Kidney epithelial cell (primary cell): ENCODE measurements around the gene SLC35E1. TPM values are rescaled to one million over a fixed set of nuclear protein-coding genes. Genes with fewer than 3 reads are reported as not detected.
"Not testable (repeated sequence)": the region's sequence is repeated elsewhere in the genome, so short reads cannot be mapped to it uniquely, and the experiment has no call there.

ENCODE experiments used
- DNase-seq: peaks from one replicate; pipeline ENCODE4 v3.0.0-alpha.2; 2010; ENCODE audit warnings: low read depth
- H3K27me3 ChIP-seq: 2 replicates; pipeline ENCODE4 v1.6.0; 2011; ENCODE audit warnings: low read length; ENCODE audit not compliant: control insufficient read depth, insufficient read depth
- H3K36me3 ChIP-seq: 2 replicates; pipeline ENCODE4 v1.5.1; 2011; ENCODE audit warnings: low read length; ENCODE audit not compliant: control insufficient read depth, insufficient read depth
- H3K4me3 ChIP-seq: 2 replicates; pipeline ENCODE4 v1.5.1; 2011; ENCODE audit warnings: low read depth, mild to moderate bottlenecking, control low read depth, low read length
- CTCF ChIP-seq: IDR thresholded peaks from 2 replicates; pipeline ENCODE4 v1.5.1; 2011; ENCODE audit warnings: mild to moderate bottlenecking, moderate library complexity, low read length, control low read depth, inconsistent platforms; ENCODE audit not compliant: insufficient read depth, poor library complexity, severe bottlenecking
- total RNA-seq: library from RNA; depleted of rRNA; stranded (reverse); fragments of >200 nt; gene quantifications from 2 replicates; pipeline ENCODE4 v1.2.3, GENCODE V29; 2015

SLC35E1 gene
- total RNA-seq, 1 donor from 2014 or later, result 60.9 TPM

GRCh38 chr19:16561382-16561781 lies 10.8 kb downstream of the SLC35E1 start:
- TF ChIP-seq CTCF, result no peak
- peaks cover 5% of the 10 kb centered on the region for H3K36me3 ChIP-seq
- H3K4me3 ChIP-seq, result no peak overlapping the region
- no peaks in the 10 kb centered on the region for H3K27me3 ChIP-seq
- no peak for DNase-seq

DNA sequence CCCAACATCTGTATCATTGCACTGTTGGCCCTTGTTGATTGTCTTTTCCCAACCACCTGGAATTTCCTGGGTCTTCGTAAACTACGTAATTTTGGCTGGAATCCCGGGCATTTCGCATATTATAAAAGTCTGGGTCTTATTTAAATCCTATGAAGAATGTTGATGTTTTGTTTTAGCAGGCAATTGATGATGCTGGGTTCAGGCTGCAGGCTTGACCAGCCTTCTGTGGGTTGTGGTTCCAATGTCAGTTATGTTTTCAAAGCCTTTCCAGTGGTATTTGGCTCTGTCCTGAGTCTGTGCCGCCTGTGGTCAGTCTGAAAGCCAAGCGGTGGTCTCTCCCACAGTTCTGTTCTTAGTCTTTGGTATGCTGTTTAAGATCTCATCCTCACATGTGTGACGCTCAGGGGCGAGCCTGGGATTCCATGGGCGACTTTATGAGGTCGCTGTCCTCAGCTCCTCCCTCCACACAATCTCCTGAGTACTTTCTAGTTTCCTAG lies 12.4 kb downstream of the SLC35E1 start:
- no peak for DNase-seq
- Histone ChIP-seq H3K36me3 (peaks cover 8% of the 10 kb centered on the region), H3K4me3 (no peak overlapping the region), H3K27me3 (no peaks in the 10 kb centered on the region)
- no peak for TF ChIP-seq CTCF

- Histone ChIP-seq H3K4me3 (no peak overlapping the region), H3K36me3 (peaks cover 2% of the 10 kb centered on the region), H3K27me3 (no peaks in the 10 kb centered on the region)
- DNase-seq, result no peak
- TF ChIP-seq CTCF, result no peak
These were observed 17.4 kb downstream of the SLC35E1 start for GRCh38 chr19:16554776-16555175.

DNA sequence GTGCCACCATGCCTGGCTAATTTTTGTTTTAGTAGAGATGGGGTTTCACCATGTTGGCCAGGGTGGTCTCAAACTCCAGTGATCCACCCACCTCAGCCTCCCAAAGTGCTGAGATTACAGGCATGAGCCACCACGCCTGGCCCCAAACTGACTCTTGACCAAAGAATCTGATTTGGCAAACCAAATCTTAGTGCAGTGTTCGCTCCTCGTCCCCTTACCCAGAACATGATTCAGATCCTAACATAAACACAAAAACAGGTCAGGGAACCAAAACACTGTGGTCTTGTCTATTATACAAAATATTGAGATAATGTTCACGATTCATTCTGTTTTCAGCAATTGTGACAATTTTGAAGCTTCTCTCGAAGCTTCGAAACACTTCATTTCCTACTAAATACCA lies 20.3 kb downstream of the SLC35E1 start:
- not testable (repeated sequence) for H3K4me3 ChIP-seq, DNase-seq, H3K27me3 ChIP-seq, H3K36me3 ChIP-seq

DNA sequence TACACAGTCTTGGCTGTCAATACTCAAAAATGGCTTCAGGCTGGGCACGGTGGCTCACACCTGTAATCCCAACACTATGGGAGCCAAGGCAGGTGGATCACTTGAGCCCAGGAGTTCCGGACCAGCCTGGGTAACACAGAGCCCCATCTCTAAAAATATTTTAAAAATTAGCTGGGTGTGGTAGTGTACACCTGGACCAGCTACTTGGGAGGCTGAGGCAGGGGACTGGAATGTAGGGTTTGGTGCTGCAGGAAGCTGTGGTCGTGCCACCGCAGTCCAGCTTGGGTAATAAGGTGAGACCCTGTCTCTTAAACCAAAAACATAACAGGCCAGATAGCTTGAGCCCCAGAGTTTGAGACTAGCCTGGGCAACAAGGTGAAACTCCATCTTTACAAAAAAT lies 23.3 kb downstream of the SLC35E1 start:
- no peak overlapping the region for H3K4me3 ChIP-seq
- DNase-seq, result no peak
- no peaks in the 10 kb centered on the region for H3K36me3 ChIP-seq
- TF ChIP-seq CTCF, result no peak
- H3K27me3 ChIP-seq, result no peaks in the 10 kb centered on the region

DNA sequence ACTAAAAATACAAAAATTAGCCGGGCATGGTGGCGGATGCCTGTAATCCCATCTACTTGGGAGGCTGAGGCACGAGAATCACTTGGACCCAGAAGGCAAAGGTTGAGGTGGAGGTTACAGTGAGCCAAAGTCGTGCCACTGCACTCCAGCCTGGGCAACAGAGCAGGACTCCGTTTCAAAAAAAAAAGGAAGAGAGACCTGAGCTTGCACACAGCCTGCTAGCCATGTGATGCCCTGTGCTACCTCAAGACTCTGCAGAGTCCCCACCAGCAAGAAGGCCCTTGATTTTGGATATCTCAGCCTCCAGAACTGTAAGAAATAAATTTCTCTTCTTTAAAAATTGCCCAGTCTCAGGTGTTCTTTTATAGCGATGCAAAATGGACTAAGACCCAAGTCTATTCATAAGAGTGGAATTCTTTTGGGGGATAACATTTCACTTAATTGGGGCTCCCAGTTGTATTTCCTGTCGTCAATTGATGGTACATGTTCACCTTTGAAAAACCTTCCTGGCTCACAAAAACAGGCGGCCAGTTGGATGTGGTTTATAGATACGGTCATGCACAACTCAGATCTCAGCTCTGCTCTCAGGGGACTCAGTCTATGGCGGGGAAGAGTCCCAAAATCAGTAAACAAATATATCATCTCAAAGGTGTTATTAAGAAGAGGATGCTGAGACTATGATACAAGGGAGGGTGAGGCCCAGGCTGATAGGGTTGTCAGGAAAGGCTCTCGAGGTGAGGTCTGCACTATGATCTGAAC lies 27.6 kb downstream of the SLC35E1 start:
- no peak for DNase-seq
- no peaks in the 10 kb centered on the region for H3K27me3 ChIP-seq
- TF ChIP-seq CTCF, result no peak
- H3K4me3 ChIP-seq, result no peak overlapping the region
- H3K36me3 ChIP-seq, result peaks cover 1% of the 10 kb centered on the region

DNA sequence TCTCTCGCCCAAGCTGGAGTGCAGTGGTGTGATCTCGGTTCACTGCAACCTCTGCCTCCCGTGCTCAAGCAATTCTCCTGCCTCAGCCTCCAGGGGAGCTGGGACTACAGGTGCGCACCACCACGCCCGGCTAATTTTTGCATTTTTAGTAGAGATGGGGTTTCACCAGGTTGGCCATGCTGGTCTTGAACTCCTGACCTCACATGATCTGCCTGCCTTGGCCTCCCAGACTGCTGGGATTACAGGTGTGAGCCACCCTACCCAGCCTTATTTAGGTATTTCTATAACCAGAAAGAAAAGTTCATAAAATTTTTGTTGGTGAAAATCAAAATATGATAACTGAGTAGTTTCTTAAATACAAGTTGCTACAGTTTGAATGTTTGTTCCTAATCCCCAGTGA lies 28.5 kb downstream of the SLC35E1 start:
- H3K36me3 ChIP-seq, H3K27me3 ChIP-seq, H3K4me3 ChIP-seq, DNase-seq: not testable (repeated sequence)
